HepG2 (cell line): ENCODE results near the gene PET100. TPM values are rescaled to one million over a fixed set of nuclear protein-coding genes. Genes with fewer than 3 reads are reported as not detected.

ENCODE experiments used
- GTF2F1 ChIP-seq: fragments of 150-350 bp; IDR thresholded peaks from 2 replicates; pipeline ENCODE4 v1.6.1; 2014; ENCODE audit warnings: low read length
- JDP2 ChIP-seq: sonication (generic); formaldehyde crosslinking; IDR thresholded peaks from 2 replicates; pipeline ENCODE4 v1.8.1; 2022; ENCODE audit warnings: missing genetic modification reagents, borderline replicate concordance
- KDM5A ChIP-seq: fragments of 200-600 bp; sonication (generic); IDR thresholded peaks from 2 replicates; pipeline ENCODE4 v1.7.0; 2018; ENCODE audit warnings: antibody characterized with exemption, mild to moderate bottlenecking, low read length, borderline replicate concordance
- MBD4 ChIP-seq: IDR thresholded peaks from 2 replicates; pipeline ENCODE4 v1.6.1; 2012; ENCODE audit warnings: low read length, inconsistent platforms, borderline replicate concordance
- MTF2 ChIP-seq: sonication (generic); formaldehyde crosslinking; IDR thresholded peaks from 2 replicates; pipeline ENCODE4 v1.5.0; 2020; ENCODE audit warnings: missing genetic modification reagents, borderline replicate concordance
- NR1H2 ChIP-seq: sonication (generic); formaldehyde crosslinking; IDR thresholded peaks from 2 replicates; pipeline ENCODE4 v1.8.1; 2022; ENCODE audit warnings: low read depth, missing genetic modification reagents, borderline replicate concordance
- PITX1 ChIP-seq: sonication (generic); formaldehyde crosslinking; IDR thresholded peaks from 2 replicates; pipeline ENCODE4 v1.5.1; 2020; ENCODE audit warnings: mild to moderate bottlenecking, missing genetic modification reagents
- PLRG1 ChIP-seq: fragments of 450-650 bp; conservative IDR thresholded peaks from 2 replicates; pipeline ENCODE4 v1.6.1; 2016
- RFXANK ChIP-seq: IDR thresholded peaks from 2 replicates; pipeline ENCODE4 v1.6.1; 2016
- SNRNP70 ChIP-seq: fragments of 200-400 bp; formaldehyde crosslinking; IDR thresholded peaks from 2 replicates; pipeline ENCODE4 v1.6.1; 2017; ENCODE audit warnings: mild to moderate bottlenecking, low read depth, low read length, moderate library complexity
- SRY ChIP-seq: sonication (generic); formaldehyde crosslinking; IDR thresholded peaks from 2 replicates; pipeline ENCODE4 v1.8.0; 2022; ENCODE audit warnings: mild to moderate bottlenecking, missing genetic modification reagents
- SUZ12 ChIP-seq: fragments of 150-350 bp; IDR thresholded peaks from 2 replicates; pipeline ENCODE4 v1.6.1; 2014; ENCODE audit warnings: low read depth, low read length
- TP53 ChIP-seq: sonication (generic); formaldehyde crosslinking; conservative IDR thresholded peaks from 2 replicates; pipeline ENCODE4 v1.4.0; 2020; ENCODE audit warnings: missing genetic modification reagents
- YEATS4 ChIP-seq: sonication (generic); formaldehyde crosslinking; IDR thresholded peaks from 2 replicates; pipeline ENCODE4 v1.4.0; 2020; ENCODE audit warnings: missing genetic modification reagents, borderline replicate concordance
- ZBTB7A ChIP-seq: sonication (generic); formaldehyde crosslinking; IDR thresholded peaks from 2 replicates; pipeline ENCODE4 v1.8.0; 2022; ENCODE audit warnings: mild to moderate bottlenecking, missing genetic modification reagents
- ZNF12 ChIP-seq: sonication (generic); formaldehyde crosslinking; IDR thresholded peaks from 2 replicates; pipeline ENCODE4 v1.5.0; 2020; ENCODE audit warnings: missing genetic modification reagents
- ZNF260 ChIP-seq: sonication (generic); formaldehyde crosslinking; IDR thresholded peaks from 2 replicates; pipeline ENCODE4 v1.4.0; 2020; ENCODE audit warnings: missing genetic modification reagents, low read depth, mild to moderate bottlenecking, borderline replicate concordance
- ZNF296 ChIP-seq: sonication (generic); formaldehyde crosslinking; conservative IDR thresholded peaks from 2 replicates; pipeline ENCODE4 v1.5.0; 2020; ENCODE audit warnings: mild to moderate bottlenecking, missing genetic modification reagents
- ZNF556 ChIP-seq: sonication (generic); formaldehyde crosslinking; IDR thresholded peaks from 2 replicates; pipeline ENCODE4 v1.4.0; 2020; ENCODE audit warnings: mild to moderate bottlenecking, missing genetic modification reagents, borderline replicate concordance
- ZNF564 ChIP-seq: sonication (generic); formaldehyde crosslinking; IDR thresholded peaks from 2 replicates; pipeline ENCODE4 v1.8.1; 2023; ENCODE audit warnings: mild to moderate bottlenecking, missing genetic modification reagents
- polyA plus RNA-seq, 8 experiments: library from polyadenylated mRNA; depleted of rRNA in 3 of 8; stranded (reverse) in 7 of 8; unstranded in 1 of 8; fragments of >200 nt; fragmentation: Illumina TruSeq in 4 of 8; extraction: Trizol in 4 of 8; gene quantifications; 2 replicates each; pipeline versions ENCODE4 v1.2.1 to v1.2.3, GENCODE V29; 2011 to 2016; ENCODE audit warnings: low read depth in 4 of 8, missing spikeins in 1 of 8, mixed read lengths in 1 of 8; ENCODE audit not compliant: insufficient read depth in 1 of 8
- total RNA-seq, 5 experiments: library from RNA; depleted of rRNA; stranded (reverse); fragments of >200 nt; fragmentation: Illumina TruSeq; extraction: Trizol; gene quantifications; 2 replicates each; pipeline ENCODE4 v1.2.3, GENCODE V29; 2016; ENCODE audit warnings: low read depth in 1 of 5
- TF ChIP-seq, protein P1 (sequence below): sonication (generic); formaldehyde crosslinking; IDR thresholded peaks from 2 replicates; pipeline ENCODE4 v1.4.0; 2020; ENCODE audit warnings: missing genetic modification reagents, mild to moderate bottlenecking, borderline replicate concordance
- TF ChIP-seq, protein P2 (sequence below): sonication (generic); formaldehyde crosslinking; IDR thresholded peaks from 2 replicates; pipeline ENCODE4 v1.4.0; 2020; ENCODE audit warnings: low read depth, mild to moderate bottlenecking, missing genetic modification reagents
- TF ChIP-seq, protein P3 (sequence below): sonication (generic); formaldehyde crosslinking; IDR thresholded peaks from 2 replicates; pipeline ENCODE4 v1.4.0; 2020; ENCODE audit warnings: low read depth, missing genetic modification reagents

Gene PET100
- total and polyA plus RNA-seq, 2 of the 13 experiments (the other 11 are each of a cell fraction or from before 2014, with no cell fraction given) = 22.3 to 66.5 TPM

DNA sequence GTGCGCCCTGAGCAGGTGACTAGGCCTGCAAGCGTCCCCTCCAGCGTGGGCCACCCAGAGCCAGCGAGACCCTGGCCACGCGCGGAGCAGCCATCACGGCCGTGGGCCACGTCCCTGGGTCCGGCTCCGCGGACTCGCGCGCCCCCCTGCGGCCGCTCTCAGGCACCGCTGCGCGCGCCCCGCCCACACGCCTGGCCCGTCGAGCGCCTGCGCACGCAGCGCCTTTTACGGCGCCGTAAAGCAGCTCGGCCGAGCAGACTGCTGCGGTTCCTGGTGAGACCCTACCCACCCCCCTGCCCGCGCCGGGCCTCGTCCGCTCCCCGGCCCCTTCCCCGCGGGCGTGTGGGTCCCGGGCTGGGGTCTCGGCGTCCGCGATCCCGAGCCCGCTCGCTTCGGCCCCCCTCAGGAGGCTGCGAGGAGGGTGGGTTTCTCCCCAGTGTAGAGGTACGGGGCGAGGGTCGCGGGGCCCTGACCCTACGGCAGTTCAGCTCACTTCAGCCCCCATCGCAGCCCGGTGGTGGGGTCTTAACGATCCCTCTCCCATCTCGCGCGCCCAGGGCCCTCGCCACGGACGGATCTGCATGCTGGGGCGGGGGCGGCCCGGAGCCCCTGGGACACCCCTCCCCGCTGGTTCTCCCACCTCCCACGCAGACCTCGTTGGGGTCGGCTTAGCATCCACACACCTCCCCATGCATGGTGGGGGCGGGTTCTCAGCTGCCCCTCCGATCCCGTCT, 51.2 kb downstream of the PET100 start, which contains the start of gene TRAPPC5 (continued):
- TF ChIP-seq, protein P1, sequence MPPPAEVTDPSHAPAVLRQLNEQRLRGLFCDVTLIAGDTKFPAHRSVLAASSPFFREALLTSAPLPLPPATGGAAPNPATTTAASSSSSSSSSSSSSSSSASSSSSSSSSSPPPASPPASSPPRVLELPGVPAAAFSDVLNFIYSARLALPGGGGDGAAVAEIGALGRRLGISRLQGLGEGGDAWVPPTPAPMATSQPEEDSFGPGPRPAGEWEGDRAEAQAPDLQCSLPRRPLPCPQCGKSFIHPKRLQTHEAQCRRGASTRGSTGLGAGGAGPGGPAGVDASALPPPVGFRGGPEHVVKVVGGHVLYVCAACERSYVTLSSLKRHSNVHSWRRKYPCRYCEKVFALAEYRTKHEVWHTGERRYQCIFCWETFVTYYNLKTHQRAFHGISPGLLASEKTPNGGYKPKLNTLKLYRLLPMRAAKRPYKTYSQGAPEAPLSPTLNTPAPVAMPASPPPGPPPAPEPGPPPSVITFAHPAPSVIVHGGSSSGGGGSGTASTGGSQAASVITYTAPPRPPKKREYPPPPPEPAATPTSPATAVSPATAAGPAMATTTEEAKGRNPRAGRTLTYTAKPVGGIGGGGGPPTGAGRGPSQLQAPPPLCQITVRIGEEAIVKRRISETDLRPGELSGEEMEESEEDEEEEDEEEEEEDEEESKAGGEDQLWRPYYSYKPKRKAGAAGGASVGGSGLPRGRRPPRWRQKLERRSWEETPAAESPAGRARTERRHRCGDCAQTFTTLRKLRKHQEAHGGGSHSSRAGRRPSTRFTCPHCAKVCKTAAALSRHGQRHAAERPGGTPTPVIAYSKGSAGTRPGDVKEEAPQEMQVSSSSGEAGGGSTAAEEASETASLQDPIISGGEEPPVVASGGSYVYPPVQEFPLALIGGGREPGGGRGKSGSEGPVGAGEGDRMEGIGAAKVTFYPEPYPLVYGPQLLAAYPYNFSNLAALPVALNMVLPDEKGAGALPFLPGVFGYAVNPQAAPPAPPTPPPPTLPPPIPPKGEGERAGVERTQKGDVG (CRISPR knock-in tag) = no peak; the same call in 1 of the 2 replicates
- TF ChIP-seq MTF2 (CRISPR knock-in tag) (no peak), TP53 (CRISPR knock-in tag) (no peak), RFXANK (CRISPR knock-in tag) (no peak), MBD4 (no peak), ZNF260 (no peak), GTF2F1 (no peak), PLRG1 (no peak), PITX1 (CRISPR knock-in tag) (no peak), SUZ12 (no peak), ZNF556 (CRISPR knock-in tag) (peak; percentile 40; the same call in 1 of the 2 replicates), YEATS4 (CRISPR knock-in tag) (peak; percentile 81; the same call in 1 of the 2 replicates), JDP2 (no peak), ZNF564 (CRISPR knock-in tag) (no peak), ZNF296 (CRISPR knock-in tag) (peak; percentile 57; the same call in 1 of the 2 replicates), SNRNP70 (no peak), ZBTB7A (CRISPR knock-in tag) (peak; percentile 95), SRY (peak; percentile 28; the same call in 1 of the 2 replicates), KDM5A (peak; percentile 62; the same call in 1 of the 2 replicates), ZNF12 (CRISPR knock-in tag) (no peak), NR1H2 (CRISPR knock-in tag) (no peak)
- TF ChIP-seq, protein P2, sequence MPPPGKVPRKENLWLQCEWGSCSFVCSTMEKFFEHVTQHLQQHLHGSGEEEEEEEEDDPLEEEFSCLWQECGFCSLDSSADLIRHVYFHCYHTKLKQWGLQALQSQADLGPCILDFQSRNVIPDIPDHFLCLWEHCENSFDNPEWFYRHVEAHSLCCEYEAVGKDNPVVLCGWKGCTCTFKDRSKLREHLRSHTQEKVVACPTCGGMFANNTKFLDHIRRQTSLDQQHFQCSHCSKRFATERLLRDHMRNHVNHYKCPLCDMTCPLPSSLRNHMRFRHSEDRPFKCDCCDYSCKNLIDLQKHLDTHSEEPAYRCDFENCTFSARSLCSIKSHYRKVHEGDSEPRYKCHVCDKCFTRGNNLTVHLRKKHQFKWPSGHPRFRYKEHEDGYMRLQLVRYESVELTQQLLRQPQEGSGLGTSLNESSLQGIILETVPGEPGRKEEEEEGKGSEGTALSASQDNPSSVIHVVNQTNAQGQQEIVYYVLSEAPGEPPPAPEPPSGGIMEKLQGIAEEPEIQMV (CRISPR knock-in tag) = no peak
- TF ChIP-seq, protein P3, sequence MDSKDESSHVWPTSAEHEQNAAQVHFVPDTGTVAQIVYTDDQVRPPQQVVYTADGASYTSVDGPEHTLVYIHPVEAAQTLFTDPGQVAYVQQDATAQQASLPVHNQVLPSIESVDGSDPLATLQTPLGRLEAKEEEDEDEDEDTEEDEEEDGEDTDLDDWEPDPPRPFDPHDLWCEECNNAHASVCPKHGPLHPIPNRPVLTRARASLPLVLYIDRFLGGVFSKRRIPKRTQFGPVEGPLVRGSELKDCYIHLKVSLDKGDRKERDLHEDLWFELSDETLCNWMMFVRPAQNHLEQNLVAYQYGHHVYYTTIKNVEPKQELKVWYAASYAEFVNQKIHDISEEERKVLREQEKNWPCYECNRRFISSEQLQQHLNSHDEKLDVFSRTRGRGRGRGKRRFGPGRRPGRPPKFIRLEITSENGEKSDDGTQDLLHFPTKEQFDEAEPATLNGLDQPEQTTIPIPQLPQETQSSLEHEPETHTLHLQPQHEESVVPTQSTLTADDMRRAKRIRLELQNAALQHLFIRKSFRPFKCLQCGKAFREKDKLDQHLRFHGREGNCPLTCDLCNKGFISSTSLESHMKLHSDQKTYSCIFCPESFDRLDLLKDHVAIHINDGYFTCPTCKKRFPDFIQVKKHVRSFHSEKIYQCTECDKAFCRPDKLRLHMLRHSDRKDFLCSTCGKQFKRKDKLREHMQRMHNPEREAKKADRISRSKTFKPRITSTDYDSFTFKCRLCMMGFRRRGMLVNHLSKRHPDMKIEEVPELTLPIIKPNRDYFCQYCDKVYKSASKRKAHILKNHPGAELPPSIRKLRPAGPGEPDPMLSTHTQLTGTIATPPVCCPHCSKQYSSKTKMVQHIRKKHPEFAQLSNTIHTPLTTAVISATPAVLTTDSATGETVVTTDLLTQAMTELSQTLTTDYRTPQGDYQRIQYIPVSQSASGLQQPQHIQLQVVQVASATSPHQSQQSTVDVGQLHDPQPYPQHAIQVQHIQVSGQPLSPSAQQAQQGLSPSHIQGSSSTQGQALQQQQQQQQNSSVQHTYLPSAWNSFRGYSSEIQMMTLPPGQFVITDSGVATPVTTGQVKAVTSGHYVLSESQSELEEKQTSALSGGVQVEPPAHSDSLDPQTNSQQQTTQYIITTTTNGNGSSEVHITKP (CRISPR knock-in tag) = no peak
